Tibial nerve (tissue), 4 donors: ENCODE data around the gene SLX4IP. TPM values are rescaled to one million over a fixed set of nuclear protein-coding genes. Genes with fewer than 3 reads are reported as not detected.

Source experiments
- DNase-seq, 2 donors: peaks; one replicate each; pipeline ENCODE4 v3.0.0-alpha.2; 2019; ENCODE audit warnings: low spot score in 2 of 2
- H3K27ac ChIP-seq, 4 donors: fragments of 200-600 bp; sonication (generic) in 3 of 4; one replicate each; pipeline ENCODE4 v1.5.1; 2017 to 2019; ENCODE audit warnings: mild to moderate bottlenecking in 1 of 4
- H3K27me3 ChIP-seq, 2 donors: fragments of 200-600 bp; sonication (generic) in 1 of 2; one replicate each; pipeline versions ENCODE4 v1.5.1 to v1.6.0; 2017 to 2019
- H3K36me3 ChIP-seq, 3 donors: fragments of 200-600 bp; sonication (generic); one replicate each; pipeline ENCODE4 v1.5.1; 2018 to 2019
- H3K4me1 ChIP-seq, 4 donors: fragments of 200-600 bp; sonication (generic) in 3 of 4; one replicate each; pipeline ENCODE4 v1.5.1; 2017 to 2019
- H3K4me3 ChIP-seq, 4 donors: fragments of 200-600 bp; sonication (generic) in 3 of 4; one replicate each; pipeline ENCODE4 v1.5.1; 2017 to 2019; ENCODE audit warnings: mild to moderate bottlenecking in 1 of 4, moderate library complexity in 1 of 4
- H3K9me3 ChIP-seq, 4 donors: fragments of 200-600 bp; sonication (generic) in 3 of 4; one replicate each; pipeline ENCODE4 v1.5.1; 2017 to 2019
- EP300 ChIP-seq, 2 donors: sonication (generic); formaldehyde crosslinking; IDR thresholded peaks; one replicate each; pipeline ENCODE4 v1.6.1; 2017; ENCODE audit warnings: antibody characterized with exemption in 2 of 2, mild to moderate bottlenecking in 1 of 2
- POLR2A ChIP-seq, 2 donors: fragments of 450-650 bp; IDR thresholded peaks; one replicate each; pipeline ENCODE4 v1.6.1; 2017; ENCODE audit warnings: antibody characterized with exemption in 2 of 2, mild to moderate bottlenecking in 2 of 2, moderate library complexity in 2 of 2
- WGBS, 2 donors: methylation state at CpG; one replicate each; pipeline ENCODE4 v1.1.5; 2018; 5-methylcytosine and 5-hydroxymethylcytosine counted together
- total RNA-seq, 4 donors: library from RNA; depleted of rRNA; stranded (reverse); fragments of >200 nt; gene quantifications; one replicate each; pipeline ENCODE4 v1.1.0, GENCODE V29; 2016
- TF ChIP-seq, protein P1 (sequence below), 5 experiments: fragments of 200-600 bp in 3 of 5; fragments of 450-650 bp in 2 of 5; sonication (generic) in 3 of 5; IDR thresholded peaks; one replicate each; pipeline ENCODE4 v1.5.1; 2016 to 2019; ENCODE audit warnings: antibody characterized with exemption in 5 of 5, mild to moderate bottlenecking in 3 of 5, moderate library complexity in 2 of 5

Gene SLX4IP
- total RNA-seq, 4 donors from 2014 or later: 3.3 to 5.7 (median 3.5) TPM

DNA sequence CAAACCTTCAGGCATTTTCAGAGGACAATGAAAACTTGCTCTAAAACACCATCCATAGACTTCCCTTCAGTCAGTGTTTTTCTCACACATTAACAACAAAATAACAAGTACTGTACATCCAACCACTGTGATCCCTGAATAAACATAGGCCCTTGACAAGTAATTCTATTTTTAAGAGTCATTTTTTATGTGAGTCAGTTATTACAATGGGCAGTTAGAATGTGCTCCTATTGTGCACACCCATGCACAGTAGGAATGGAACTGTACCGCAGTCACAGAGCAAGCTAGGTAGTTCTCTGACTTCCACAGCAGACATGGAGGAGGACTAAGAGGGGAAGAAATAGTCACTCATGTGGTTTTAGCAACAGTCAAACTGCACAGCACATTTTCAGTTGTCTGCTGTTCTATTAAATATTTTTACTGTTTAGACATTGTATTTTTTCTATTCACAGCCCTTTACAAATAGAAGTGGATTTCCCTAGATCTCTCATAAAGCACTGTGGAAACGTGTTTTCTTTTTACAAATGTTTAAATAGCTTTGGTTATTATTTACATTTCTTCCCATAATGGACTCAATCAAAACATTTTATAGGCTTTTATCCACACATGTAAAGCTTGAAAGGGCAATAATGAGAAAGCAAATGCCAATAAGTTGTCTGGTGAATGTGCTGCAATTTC lies 138.3 kb downstream of the SLX4IP start:
- Histone ChIP-seq H3K27me3 (no peaks in the 10 kb centered on the region), H3K36me3 (no peaks in the 10 kb centered on the region), H3K9me3 (no peaks in the 10 kb centered on the region), H3K4me3 (no peak overlapping the region), H3K4me1 (peaks cover 0 to 13% (median 6%) of the 10 kb centered on the region in 4 donors), H3K27ac (peak overlapping the region in 1 of 4 donors; percentile 45)
- WGBS, 2 donors: 60 to 71% methylated on average over 2 of the region's 2 CpGs
- TF ChIP-seq, protein P1, sequence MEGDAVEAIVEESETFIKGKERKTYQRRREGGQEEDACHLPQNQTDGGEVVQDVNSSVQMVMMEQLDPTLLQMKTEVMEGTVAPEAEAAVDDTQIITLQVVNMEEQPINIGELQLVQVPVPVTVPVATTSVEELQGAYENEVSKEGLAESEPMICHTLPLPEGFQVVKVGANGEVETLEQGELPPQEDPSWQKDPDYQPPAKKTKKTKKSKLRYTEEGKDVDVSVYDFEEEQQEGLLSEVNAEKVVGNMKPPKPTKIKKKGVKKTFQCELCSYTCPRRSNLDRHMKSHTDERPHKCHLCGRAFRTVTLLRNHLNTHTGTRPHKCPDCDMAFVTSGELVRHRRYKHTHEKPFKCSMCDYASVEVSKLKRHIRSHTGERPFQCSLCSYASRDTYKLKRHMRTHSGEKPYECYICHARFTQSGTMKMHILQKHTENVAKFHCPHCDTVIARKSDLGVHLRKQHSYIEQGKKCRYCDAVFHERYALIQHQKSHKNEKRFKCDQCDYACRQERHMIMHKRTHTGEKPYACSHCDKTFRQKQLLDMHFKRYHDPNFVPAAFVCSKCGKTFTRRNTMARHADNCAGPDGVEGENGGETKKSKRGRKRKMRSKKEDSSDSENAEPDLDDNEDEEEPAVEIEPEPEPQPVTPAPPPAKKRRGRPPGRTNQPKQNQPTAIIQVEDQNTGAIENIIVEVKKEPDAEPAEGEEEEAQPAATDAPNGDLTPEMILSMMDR (IDR thresholded peaks at IDR 0.05): no peak
- TF ChIP-seq POLR2A (IDR thresholded peaks at IDR 0.05) (no peak), EP300 (IDR thresholded peaks at IDR 0.05) (no peak)
- DNase-seq: no peak

DNA sequence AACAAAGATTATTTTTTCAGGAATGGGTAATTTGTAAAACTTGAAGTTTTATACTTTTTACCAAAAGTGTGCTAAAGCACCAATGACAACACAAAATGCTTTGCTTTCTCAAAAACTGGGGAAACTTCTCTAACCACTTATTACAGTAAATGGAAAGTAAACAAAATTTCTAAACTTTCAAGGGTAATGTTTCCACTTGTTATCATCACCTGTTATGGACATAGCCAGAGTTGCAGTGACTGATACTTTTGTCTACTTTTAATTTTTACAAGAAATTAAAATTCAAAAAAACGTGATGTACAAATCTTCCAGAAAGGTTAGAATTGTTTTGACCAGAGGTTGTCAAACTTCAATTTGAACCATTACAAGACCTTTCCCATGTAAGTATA lies 138.8 kb downstream of the SLX4IP start:
- WGBS, 2 donors: 54 to 73% methylated on average over 1 of the region's 1 CpG
- Histone ChIP-seq H3K27ac (no peak overlapping the region), H3K4me3 (no peak overlapping the region), H3K9me3 (no peaks in the 10 kb centered on the region), H3K27me3 (no peaks in the 10 kb centered on the region), H3K36me3 (no peaks in the 10 kb centered on the region), H3K4me1 (peaks cover 0 to 13% (median 6%) of the 10 kb centered on the region in 4 donors)
- TF ChIP-seq, protein P1 (IDR thresholded peaks at IDR 0.05): no peak
- TF ChIP-seq POLR2A (IDR thresholded peaks at IDR 0.05): no peak
- no peak for DNase-seq

DNA sequence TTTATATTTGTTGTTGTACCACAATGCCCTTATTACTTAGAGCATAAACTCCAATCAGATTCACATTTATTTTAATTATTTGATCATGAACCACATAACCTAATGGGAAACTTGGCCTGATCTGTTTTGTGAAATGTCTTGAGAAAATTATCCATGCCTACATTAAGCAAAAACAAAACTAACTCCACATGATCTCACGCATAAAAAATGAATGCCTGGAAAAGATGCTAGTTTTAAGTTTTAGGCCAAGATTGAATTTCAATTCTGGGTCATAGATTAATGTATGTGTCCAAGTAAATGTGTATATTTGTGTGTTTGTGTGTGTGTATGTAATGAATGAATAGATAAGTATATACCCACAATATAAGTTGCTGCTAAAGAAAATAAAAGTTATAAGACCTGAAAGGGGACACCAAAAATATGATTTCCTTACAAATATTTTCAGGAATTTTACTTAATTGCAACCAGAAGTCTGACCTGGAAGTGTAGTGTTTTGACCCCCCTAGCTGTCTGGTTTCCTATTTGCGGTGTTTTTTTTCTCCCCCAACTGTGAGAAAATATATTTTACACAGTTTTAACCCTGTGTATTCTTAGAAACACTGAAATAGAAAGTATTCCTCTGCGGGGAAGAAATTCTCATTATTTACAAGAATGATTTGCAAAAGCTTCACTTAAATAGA lies 141.4 kb downstream of the SLX4IP start:
- TF ChIP-seq POLR2A (IDR thresholded peaks at IDR 0.05): no peak
- no peak for TF ChIP-seq EP300 (IDR thresholded peaks at IDR 0.05)
- TF ChIP-seq, protein P1 (IDR thresholded peaks at IDR 0.05): no peak
- Histone ChIP-seq H3K4me1 (peaks cover 0 to 13% (median 6%) of the 10 kb centered on the region in 4 donors), H3K27ac (no peak overlapping the region), H3K9me3 (no peaks in the 10 kb centered on the region), H3K4me3 (no peak overlapping the region), H3K36me3 (no peaks in the 10 kb centered on the region), H3K27me3 (no peaks in the 10 kb centered on the region)
- WGBS, 2 donors: 60 to 62% methylated on average over 3 of the region's 3 CpGs
- no peak for DNase-seq

DNA sequence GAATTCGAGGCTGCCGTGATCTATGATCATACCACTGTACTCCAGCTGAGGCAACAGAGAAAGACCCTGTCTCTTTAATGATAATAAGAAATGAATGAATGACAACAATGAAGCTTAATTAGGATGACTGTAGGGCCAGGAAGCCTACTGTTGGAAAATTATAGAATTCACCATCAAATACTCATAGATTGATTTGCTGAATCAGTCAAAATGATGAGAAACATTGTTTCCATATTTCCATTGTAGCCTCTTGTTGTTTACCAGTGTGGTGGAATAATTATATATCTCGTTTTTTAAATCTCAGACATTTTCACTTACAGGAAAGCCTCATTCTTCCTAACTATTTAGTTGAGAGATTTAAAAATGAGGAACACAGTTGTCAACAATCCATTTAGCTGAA lies 142.5 kb downstream of the SLX4IP start:
- Histone ChIP-seq H3K27me3 (no peaks in the 10 kb centered on the region), H3K36me3 (no peaks in the 10 kb centered on the region), H3K9me3 (no peaks in the 10 kb centered on the region), H3K27ac (no peak overlapping the region), H3K4me3 (no peak overlapping the region), H3K4me1 (peaks cover 0 to 7% (median 2%) of the 10 kb centered on the region in 4 donors)
- no peak for DNase-seq
- TF ChIP-seq, protein P1 (IDR thresholded peaks at IDR 0.05): no peak
- TF ChIP-seq POLR2A (IDR thresholded peaks at IDR 0.05) (no peak), EP300 (IDR thresholded peaks at IDR 0.05) (no peak)
- WGBS, 2 donors: 89 to 93% methylated on average over 3 of the region's 3 CpGs

DNA sequence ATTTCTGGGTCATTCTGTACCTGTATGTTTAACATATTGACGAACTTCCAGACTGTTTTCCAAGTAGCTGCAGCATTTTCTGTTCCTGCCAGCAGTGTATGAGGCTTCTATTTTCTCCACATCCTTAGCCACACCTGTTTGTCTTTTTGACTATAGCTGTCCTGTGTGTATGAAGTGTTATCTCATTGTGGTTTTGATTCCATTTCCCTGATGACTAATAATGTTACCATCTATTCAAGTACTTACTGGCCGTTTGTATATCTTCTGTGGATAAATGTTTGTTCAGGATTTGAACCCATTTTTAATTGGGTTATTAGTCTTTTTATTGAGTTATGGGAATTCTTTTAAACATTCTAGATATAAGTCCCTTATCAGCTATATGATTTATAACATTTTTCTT lies 143.5 kb downstream of the SLX4IP start:
- DNase-seq: no peak
- Histone ChIP-seq H3K36me3 (no peaks in the 10 kb centered on the region), H3K27ac (no peak overlapping the region), H3K4me3 (no peak overlapping the region), H3K9me3 (no peaks in the 10 kb centered on the region), H3K4me1 (peaks cover 0 to 4% (median 0%) of the 10 kb centered on the region in 4 donors), H3K27me3 (no peaks in the 10 kb centered on the region)
- 58 to 63% methylated on average over 2 of the region's 2 CpGs for WGBS, 2 donors
- TF ChIP-seq, protein P1 (IDR thresholded peaks at IDR 0.05): no peak
- TF ChIP-seq EP300 (IDR thresholded peaks at IDR 0.05) (no peak), POLR2A (IDR thresholded peaks at IDR 0.05) (no peak)
